HepG2 (cell line): ENCODE measurements around the gene ARHGEF40. TPM values are rescaled to one million over a fixed set of nuclear protein-coding genes. Genes with fewer than 3 reads are reported as not detected.
A peak's percentile ranks its signal among the peaks of the same experiment; 100 is the strongest.

Source experiments
- ETV5 ChIP-seq: IDR thresholded peaks from 2 replicates; pipeline ENCODE4 v1.6.1; 2018; ENCODE audit warnings: missing biosample characterization, missing genetic modification reagents, inconsistent platforms, borderline replicate concordance
- GATAD2A ChIP-seq: IDR thresholded peaks from 2 replicates; pipeline ENCODE4 v1.6.1; 2016
- GFI1 ChIP-seq: sonication (generic); formaldehyde crosslinking; IDR thresholded peaks from 2 replicates; pipeline ENCODE4 v1.5.0; 2020; ENCODE audit warnings: missing genetic modification reagents, mild to moderate bottlenecking, borderline replicate concordance
- HNF4A ChIP-seq: sonication (generic); formaldehyde crosslinking; IDR thresholded peaks from 2 replicates; pipeline ENCODE4 v1.4.0; 2020; ENCODE audit warnings: missing genetic modification reagents
- MAZ ChIP-seq, 2 experiments: sonication (generic) in 1 of 2; formaldehyde crosslinking in 1 of 2; IDR thresholded peaks; 2 replicates each; pipeline versions ENCODE4 v1.5.0 to v1.6.1; 2012 to 2020; ENCODE audit warnings: low read depth in 2 of 2, mild to moderate bottlenecking in 2 of 2, borderline replicate concordance in 1 of 2, improper control_type of control experiment in 1 of 2, low read length in 1 of 2, missing genetic modification reagents in 1 of 2, moderate library complexity in 1 of 2
- MBNL3 ChIP-seq: fragments of 250-450 bp; sonication (Bioruptor Pico); conservative IDR thresholded peaks from 2 replicates; pipeline ENCODE4 v1.8.0; 2022; ENCODE audit warnings: mild to moderate bottlenecking, inconsistent platforms
- MED1 ChIP-seq: sonication (generic); formaldehyde crosslinking; IDR thresholded peaks from 2 replicates; pipeline ENCODE4 v1.4.0; 2020; ENCODE audit warnings: missing genetic modification reagents
- PHF20 ChIP-seq: sonication (generic); formaldehyde crosslinking; IDR thresholded peaks from 2 replicates; pipeline ENCODE4 v1.5.0; 2020; ENCODE audit warnings: mild to moderate bottlenecking, missing genetic modification reagents
- PHF21A ChIP-seq: sonication (generic); formaldehyde crosslinking; IDR thresholded peaks from 2 replicates; pipeline ENCODE4 v1.5.0; 2020; ENCODE audit warnings: mild to moderate bottlenecking, missing genetic modification reagents
- RBFOX2 ChIP-seq: fragments of 200-400 bp; formaldehyde crosslinking; IDR thresholded peaks from 2 replicates; pipeline ENCODE4 v1.6.1; 2017; ENCODE audit warnings: low read depth, mild to moderate bottlenecking, low read length
- ZBTB38 ChIP-seq: sonication (generic); formaldehyde crosslinking; IDR thresholded peaks from 2 replicates; pipeline ENCODE4 v1.5.1; 2020; ENCODE audit warnings: mild to moderate bottlenecking, missing genetic modification reagents
- ZBTB7A ChIP-seq: sonication (generic); formaldehyde crosslinking; IDR thresholded peaks from 2 replicates; pipeline ENCODE4 v1.8.0; 2022; ENCODE audit warnings: mild to moderate bottlenecking, missing genetic modification reagents
- ZNF101 ChIP-seq: sonication (generic); formaldehyde crosslinking; IDR thresholded peaks from 2 replicates; pipeline ENCODE4 v1.4.0; 2020; ENCODE audit warnings: mild to moderate bottlenecking, low read depth, missing genetic modification reagents, borderline replicate concordance
- ZNF138 ChIP-seq: sonication (generic); formaldehyde crosslinking; IDR thresholded peaks from 2 replicates; pipeline ENCODE4 v1.5.0; 2020; ENCODE audit warnings: mild to moderate bottlenecking, low read depth, missing genetic modification reagents
- ZNF224 ChIP-seq: sonication (generic); formaldehyde crosslinking; IDR thresholded peaks from 2 replicates; pipeline ENCODE4 v1.5.0; 2020; ENCODE audit warnings: mild to moderate bottlenecking, missing genetic modification reagents
- ZNF691 ChIP-seq: sonication (generic); formaldehyde crosslinking; IDR thresholded peaks from 2 replicates; pipeline ENCODE4 v1.4.0; 2020; ENCODE audit warnings: missing genetic modification reagents, low read depth, mild to moderate bottlenecking, borderline replicate concordance
- ZNF777 ChIP-seq: sonication (generic); formaldehyde crosslinking; IDR thresholded peaks from 2 replicates; pipeline ENCODE4 v1.4.0; 2020; ENCODE audit warnings: missing genetic modification reagents
- polyA plus RNA-seq, 8 experiments: library from polyadenylated mRNA; depleted of rRNA in 3 of 8; stranded (reverse) in 7 of 8; unstranded in 1 of 8; fragments of >200 nt; fragmentation: Illumina TruSeq in 4 of 8; extraction: Trizol in 4 of 8; gene quantifications; 2 replicates each; pipeline versions ENCODE4 v1.2.1 to v1.2.3, GENCODE V29; 2011 to 2016; ENCODE audit warnings: low read depth in 4 of 8, missing spikeins in 1 of 8, mixed read lengths in 1 of 8; ENCODE audit not compliant: insufficient read depth in 1 of 8
- total RNA-seq, 5 experiments: library from RNA; depleted of rRNA; stranded (reverse); fragments of >200 nt; fragmentation: Illumina TruSeq; extraction: Trizol; gene quantifications; 2 replicates each; pipeline ENCODE4 v1.2.3, GENCODE V29; 2016; ENCODE audit warnings: low read depth in 1 of 5
- TF ChIP-seq, protein P1 (sequence below): sonication (generic); formaldehyde crosslinking; IDR thresholded peaks from 2 replicates; pipeline ENCODE4 v1.5.0; 2020; ENCODE audit warnings: missing genetic modification reagents
- TF ChIP-seq, protein P2 (sequence below): sonication (generic); formaldehyde crosslinking; IDR thresholded peaks from 2 replicates; pipeline ENCODE4 v1.5.1; 2020; ENCODE audit warnings: mild to moderate bottlenecking, missing genetic modification reagents, moderate library complexity
- TF ChIP-seq, protein P3 (sequence below): sonication (generic); formaldehyde crosslinking; IDR thresholded peaks from 2 replicates; pipeline ENCODE4 v1.4.0; 2020; ENCODE audit warnings: missing genetic modification reagents

ARHGEF40 gene
- total and polyA plus RNA-seq, 2 of the 13 experiments (the other 11 are each of a cell fraction or from before 2014, with no cell fraction given) = 28.1 to 78.1 TPM

DNA sequence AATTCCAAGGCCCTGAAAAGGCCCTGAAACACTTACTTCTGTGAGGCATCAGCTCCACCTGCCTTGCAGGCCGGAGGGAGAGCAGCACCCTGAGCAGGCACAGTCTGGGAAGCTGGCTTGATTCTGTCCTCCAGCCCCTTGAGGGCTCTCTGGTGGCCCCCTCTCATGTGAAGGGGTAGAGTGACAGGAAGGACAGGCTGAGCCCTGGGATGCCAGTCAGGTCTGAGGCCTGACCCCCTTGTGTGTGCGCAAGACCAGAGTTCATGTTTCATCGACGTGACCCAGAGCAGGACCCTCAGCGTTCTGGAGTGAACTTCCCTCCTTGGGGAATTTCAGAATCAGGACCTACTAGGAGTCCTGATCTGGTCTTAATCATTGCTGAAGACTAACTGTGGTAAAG is 11.2 kb upstream of the ARHGEF40 start (continued):
- TF ChIP-seq ZBTB38 (CRISPR knock-in tag) = peak; percentile 79
- TF ChIP-seq ZNF101 (CRISPR knock-in tag) = no peak
- 0 out of 2 replicates have a peak, but pooled peaks have one; percentile 23 for TF ChIP-seq GATAD2A (CRISPR knock-in tag)
- peak; percentile 40; the same call in 1 of the 2 replicates for TF ChIP-seq PHF20
- TF ChIP-seq PHF21A (CRISPR knock-in tag) = 0 out of 2 replicates have a peak, but pooled peaks have one; percentile 23
- TF ChIP-seq ZNF777 (CRISPR knock-in tag) = 0 out of 2 replicates have a peak, but pooled peaks have one; percentile 46
- TF ChIP-seq, protein P1, sequence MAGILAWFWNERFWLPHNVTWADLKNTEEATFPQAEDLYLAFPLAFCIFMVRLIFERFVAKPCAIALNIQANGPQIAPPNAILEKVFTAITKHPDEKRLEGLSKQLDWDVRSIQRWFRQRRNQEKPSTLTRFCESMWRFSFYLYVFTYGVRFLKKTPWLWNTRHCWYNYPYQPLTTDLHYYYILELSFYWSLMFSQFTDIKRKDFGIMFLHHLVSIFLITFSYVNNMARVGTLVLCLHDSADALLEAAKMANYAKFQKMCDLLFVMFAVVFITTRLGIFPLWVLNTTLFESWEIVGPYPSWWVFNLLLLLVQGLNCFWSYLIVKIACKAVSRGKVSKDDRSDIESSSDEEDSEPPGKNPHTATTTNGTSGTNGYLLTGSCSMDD (CRISPR knock-in tag) = no peak
- 0 out of 2 replicates have a peak, but pooled peaks have one; percentile 42 for TF ChIP-seq MED1 (CRISPR knock-in tag)
- TF ChIP-seq MAZ (IDR thresholded peaks at IDR 0.05; ENCODE audit: borderline replicate concordance, low read depth, low read length) = no peak
- no peak for TF ChIP-seq MAZ (CRISPR knock-in tag; IDR thresholded peaks at IDR 0.05; ENCODE audit: low read depth)
- TF ChIP-seq, protein P2, sequence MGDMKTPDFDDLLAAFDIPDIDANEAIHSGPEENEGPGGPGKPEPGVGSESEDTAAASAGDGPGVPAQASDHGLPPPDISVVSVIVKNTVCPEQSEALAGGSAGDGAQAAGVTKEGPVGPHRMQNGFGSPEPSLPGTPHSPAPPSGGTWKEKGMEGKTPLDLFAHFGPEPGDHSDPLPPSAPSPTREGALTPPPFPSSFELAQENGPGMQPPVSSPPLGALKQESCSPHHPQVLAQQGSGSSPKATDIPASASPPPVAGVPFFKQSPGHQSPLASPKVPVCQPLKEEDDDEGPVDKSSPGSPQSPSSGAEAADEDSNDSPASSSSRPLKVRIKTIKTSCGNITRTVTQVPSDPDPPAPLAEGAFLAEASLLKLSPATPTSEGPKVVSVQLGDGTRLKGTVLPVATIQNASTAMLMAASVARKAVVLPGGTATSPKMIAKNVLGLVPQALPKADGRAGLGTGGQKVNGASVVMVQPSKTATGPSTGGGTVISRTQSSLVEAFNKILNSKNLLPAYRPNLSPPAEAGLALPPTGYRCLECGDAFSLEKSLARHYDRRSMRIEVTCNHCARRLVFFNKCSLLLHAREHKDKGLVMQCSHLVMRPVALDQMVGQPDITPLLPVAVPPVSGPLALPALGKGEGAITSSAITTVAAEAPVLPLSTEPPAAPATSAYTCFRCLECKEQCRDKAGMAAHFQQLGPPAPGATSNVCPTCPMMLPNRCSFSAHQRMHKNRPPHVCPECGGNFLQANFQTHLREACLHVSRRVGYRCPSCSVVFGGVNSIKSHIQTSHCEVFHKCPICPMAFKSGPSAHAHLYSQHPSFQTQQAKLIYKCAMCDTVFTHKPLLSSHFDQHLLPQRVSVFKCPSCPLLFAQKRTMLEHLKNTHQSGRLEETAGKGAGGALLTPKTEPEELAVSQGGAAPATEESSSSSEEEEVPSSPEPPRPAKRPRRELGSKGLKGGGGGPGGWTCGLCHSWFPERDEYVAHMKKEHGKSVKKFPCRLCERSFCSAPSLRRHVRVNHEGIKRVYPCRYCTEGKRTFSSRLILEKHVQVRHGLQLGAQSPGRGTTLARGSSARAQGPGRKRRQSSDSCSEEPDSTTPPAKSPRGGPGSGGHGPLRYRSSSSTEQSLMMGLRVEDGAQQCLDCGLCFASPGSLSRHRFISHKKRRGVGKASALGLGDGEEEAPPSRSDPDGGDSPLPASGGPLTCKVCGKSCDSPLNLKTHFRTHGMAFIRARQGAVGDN (CRISPR knock-in tag) = peak; percentile 75
- TF ChIP-seq, protein P3, sequence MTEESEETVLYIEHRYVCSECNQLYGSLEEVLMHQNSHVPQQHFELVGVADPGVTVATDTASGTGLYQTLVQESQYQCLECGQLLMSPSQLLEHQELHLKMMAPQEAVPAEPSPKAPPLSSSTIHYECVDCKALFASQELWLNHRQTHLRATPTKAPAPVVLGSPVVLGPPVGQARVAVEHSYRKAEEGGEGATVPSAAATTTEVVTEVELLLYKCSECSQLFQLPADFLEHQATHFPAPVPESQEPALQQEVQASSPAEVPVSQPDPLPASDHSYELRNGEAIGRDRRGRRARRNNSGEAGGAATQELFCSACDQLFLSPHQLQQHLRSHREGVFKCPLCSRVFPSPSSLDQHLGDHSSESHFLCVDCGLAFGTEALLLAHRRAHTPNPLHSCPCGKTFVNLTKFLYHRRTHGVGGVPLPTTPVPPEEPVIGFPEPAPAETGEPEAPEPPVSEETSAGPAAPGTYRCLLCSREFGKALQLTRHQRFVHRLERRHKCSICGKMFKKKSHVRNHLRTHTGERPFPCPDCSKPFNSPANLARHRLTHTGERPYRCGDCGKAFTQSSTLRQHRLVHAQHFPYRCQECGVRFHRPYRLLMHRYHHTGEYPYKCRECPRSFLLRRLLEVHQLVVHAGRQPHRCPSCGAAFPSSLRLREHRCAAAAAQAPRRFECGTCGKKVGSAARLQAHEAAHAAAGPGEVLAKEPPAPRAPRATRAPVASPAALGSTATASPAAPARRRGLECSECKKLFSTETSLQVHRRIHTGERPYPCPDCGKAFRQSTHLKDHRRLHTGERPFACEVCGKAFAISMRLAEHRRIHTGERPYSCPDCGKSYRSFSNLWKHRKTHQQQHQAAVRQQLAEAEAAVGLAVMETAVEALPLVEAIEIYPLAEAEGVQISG (CRISPR knock-in tag) = peak; percentile 83
- TF ChIP-seq ZNF224 (CRISPR knock-in tag) = no peak
- TF ChIP-seq ZNF138 = no peak
- TF ChIP-seq MBNL3 (CRISPR knock-in tag) = no peak
- TF ChIP-seq RBFOX2 = no peak
- no peak for TF ChIP-seq GFI1
- peak; percentile 35; the same call in 1 of the 2 replicates for TF ChIP-seq ETV5 (CRISPR knock-in tag)
- no peak for TF ChIP-seq ZNF691 (CRISPR knock-in tag)
- 0 out of 2 replicates have a peak, but pooled peaks have one; percentile 50 for TF ChIP-seq ZBTB7A (CRISPR knock-in tag)
- peak; percentile 62 for TF ChIP-seq HNF4A (CRISPR knock-in tag)
